H1 (cell line): ENCODE measurements around the gene IL5RA. TPM values are rescaled to one million over a fixed set of nuclear protein-coding genes. Genes with fewer than 3 reads are reported as not detected.

Experiments used
- CTCF ChIA-PET: fragments of 300-600 bp; sonication (Branson Sonifier 250); formaldehyde crosslinking; loops from one replicate; lab custom pipeline; 2021; ENCODE audit not compliant: partially characterized antibody; lab: Charles Lee
- POLR2A ChIA-PET: fragments of 300-600 bp; sonication (Branson Sonifier 250); formaldehyde crosslinking; loops from one replicate; lab custom pipeline; 2021; ENCODE audit warnings: inconsistent platforms; ENCODE audit not compliant: partially characterized antibody; lab: Charles Lee
- DNase-seq, 2 experiments: peaks; one replicate each; pipeline versions ENCODE4 v3.0.0 to v3.0.0-alpha.2; 2010 to 2022; ENCODE audit warnings: low spot score in 2 of 2, low read depth in 1 of 2, mixed read lengths in 1 of 2
- FAIRE-seq: peaks from 2 replicates; lab custom pipeline; 2011; peaks lifted over from hg19 to GRCh38; lab: Jason Lieb, UNC
- H2AFZ ChIP-seq: 2 replicates; pipeline ENCODE4 v1.8.1; 2012; ENCODE audit warnings: low read length, inconsistent platforms
- H2AK5ac ChIP-seq: 2 replicates; pipeline ENCODE4 v1.6.1; 2013; ENCODE audit warnings: low read depth, low read length
- H2BK120ac ChIP-seq: replicated peaks from 2 replicates; pipeline ENCODE3; 2013; ENCODE audit warnings: low read depth, low read length, inconsistent platforms
- H2BK12ac ChIP-seq: 2 replicates; pipeline ENCODE4 v1.6.1; 2013; ENCODE audit warnings: low read depth, low read length
- H2BK15ac ChIP-seq: 2 replicates; pipeline ENCODE4 v1.6.1; 2013; ENCODE audit warnings: low read length
- H2BK20ac ChIP-seq: 2 replicates; pipeline ENCODE4 v1.6.1; 2013; ENCODE audit warnings: low read length
- H2BK5ac ChIP-seq: 2 replicates; pipeline ENCODE4 v1.6.1; 2013; ENCODE audit warnings: low read depth, low read length
- H3K14ac ChIP-seq: 2 replicates; pipeline ENCODE4 v1.6.1; 2013; ENCODE audit warnings: inconsistent platforms; ENCODE audit not compliant: insufficient read length
- H3K18ac ChIP-seq: 2 replicates; pipeline ENCODE4 v1.6.1; 2013; ENCODE audit warnings: low read length; ENCODE audit errors: extremely low read depth
- H3K23ac ChIP-seq: 2 replicates; pipeline ENCODE4 v1.6.1; 2013; ENCODE audit warnings: inconsistent platforms; ENCODE audit not compliant: insufficient read length
- H3K23me2 ChIP-seq: 2 replicates; pipeline ENCODE4 v1.6.1; 2013; ENCODE audit warnings: low read depth, low read length
- H3K27ac ChIP-seq: 2 replicates; pipeline ENCODE4 v1.6.1; 2011; ENCODE audit warnings: low read depth, low read length, inconsistent platforms
- H3K27me3 ChIP-seq, 4 experiments: replicated peaks in 1 of 4; 1 replicate in 1 of 4; 2 replicates in 3 of 4; pipeline versions ENCODE4 v1.6.1 to v1.8.1; 2011 to 2013; ENCODE audit warnings: low read length in 3 of 4, mild to moderate bottlenecking in 3 of 4, inconsistent platforms in 2 of 4, mixed read lengths in 2 of 4, moderate library complexity in 1 of 4; ENCODE audit not compliant: control insufficient read depth in 3 of 4, insufficient read depth in 3 of 4; ENCODE audit errors: extremely low read depth in 1 of 4
- H3K36me3 ChIP-seq, 4 experiments: 2 replicates each; pipeline versions ENCODE4 v1.6.1 to v1.8.1; 2011 to 2013; ENCODE audit warnings: mild to moderate bottlenecking in 4 of 4, low read length in 3 of 4, moderate library complexity in 2 of 4, control low read depth in 1 of 4, inconsistent platforms in 1 of 4; ENCODE audit not compliant: insufficient read depth in 4 of 4, control insufficient read depth in 2 of 4
- H3K4ac ChIP-seq: replicated peaks from 2 replicates; pipeline ENCODE3; 2013; ENCODE audit warnings: low read length, low read depth, mixed read lengths, inconsistent platforms; ENCODE audit not compliant: insufficient read length
- H3K4me1 ChIP-seq, 4 experiments: replicated peaks in 1 of 4; 1 replicate in 1 of 4; 2 replicates in 3 of 4; pipeline versions ENCODE4 v1.6.1 to v1.8.1; 2011 to 2013; ENCODE audit warnings: low read length in 3 of 4, inconsistent platforms in 2 of 4, mixed read lengths in 1 of 4; ENCODE audit not compliant: insufficient read depth in 4 of 4, control insufficient read depth in 3 of 4
- H3K4me2 ChIP-seq, 2 experiments: 2 replicates each; pipeline versions ENCODE4 v1.6.1 to v1.8.1; 2011 to 2013; ENCODE audit warnings: low read depth in 2 of 2, low read length in 2 of 2, control low read depth in 1 of 2, inconsistent platforms in 1 of 2, mild to moderate bottlenecking in 1 of 2; ENCODE audit not compliant: insufficient read depth in 1 of 2
- H3K4me3 ChIP-seq, 4 experiments: fragments of 200-600, 300-600 bp in 1 of 4; sonication (generic), shearing (Covaris generic), sonication (Bioruptor Twin) in 1 of 4; 2 replicates each; pipeline versions ENCODE4 v1.5.1 to v1.8.1; 2011 to 2016; ENCODE audit warnings: low read length in 4 of 4, low read depth in 3 of 4, control low read depth in 2 of 4, inconsistent platforms in 2 of 4, mild to moderate bottlenecking in 2 of 4, mixed read lengths in 1 of 4, moderate library complexity in 1 of 4; ENCODE audit not compliant: insufficient read depth in 2 of 4; ENCODE audit errors: extremely low read depth in 1 of 4
- H3K56ac ChIP-seq: replicated peaks from 2 replicates; pipeline ENCODE3; 2013; ENCODE audit warnings: low read depth, mild to moderate bottlenecking, mixed read lengths, low read length, inconsistent platforms; ENCODE audit not compliant: insufficient read length
- H3K79me1 ChIP-seq: 2 replicates; pipeline ENCODE4 v1.6.1; 2013; ENCODE audit warnings: low read depth, low read length, control low read depth
- H3K79me2 ChIP-seq, 2 experiments: 2 replicates each; pipeline versions ENCODE4 v1.6.1 to v1.8.1; 2012 to 2013; ENCODE audit warnings: low read length in 2 of 2, mild to moderate bottlenecking in 2 of 2, inconsistent platforms in 1 of 2; ENCODE audit not compliant: insufficient read depth in 2 of 2, control insufficient read depth in 1 of 2
- H3K9ac ChIP-seq, 4 experiments: replicated peaks in 1 of 4; 1 replicate in 1 of 4; 2 replicates in 3 of 4; pipeline versions ENCODE4 v1.6.1 to v1.8.1; 2011 to 2013; ENCODE audit warnings: low read depth in 3 of 4, low read length in 3 of 4, control low read depth in 2 of 4, mild to moderate bottlenecking in 2 of 4, moderate library complexity in 2 of 4, inconsistent platforms in 1 of 4; ENCODE audit errors: extremely low read depth in 1 of 4
- H3K9me3 ChIP-seq, 2 experiments: 2 replicates each; pipeline versions ENCODE4 v1.6.1 to v1.8.1; 2012 to 2013; ENCODE audit warnings: mild to moderate bottlenecking in 2 of 2, moderate library complexity in 2 of 2, control low read depth in 1 of 2, inconsistent platforms in 1 of 2, low read depth in 1 of 2, low read length in 1 of 2, mixed read lengths in 1 of 2; ENCODE audit not compliant: insufficient read depth in 2 of 2
- H4K20me1 ChIP-seq, 2 experiments: replicated peaks in 1 of 2; 2 replicates each; pipeline versions ENCODE3 to v1.8.1; 2011 to 2013; ENCODE audit warnings: inconsistent platforms in 2 of 2, low read length in 2 of 2, mild to moderate bottlenecking in 1 of 2; ENCODE audit not compliant: insufficient read depth in 2 of 2, control insufficient read depth in 1 of 2
- H4K5ac ChIP-seq: 2 replicates; pipeline ENCODE4 v1.6.1; 2013; ENCODE audit warnings: low read length, low read depth, mixed read lengths, inconsistent platforms; ENCODE audit not compliant: insufficient read length
- H4K8ac ChIP-seq: 2 replicates; pipeline ENCODE4 v1.8.0; 2013; ENCODE audit warnings: mild to moderate bottlenecking, moderate library complexity, low read length, inconsistent platforms; ENCODE audit not compliant: insufficient read depth; ENCODE audit errors: extremely low read depth
- H4K91ac ChIP-seq: replicated peaks from 2 replicates; pipeline ENCODE3; 2013; ENCODE audit warnings: low read length, mixed read lengths, inconsistent platforms; ENCODE audit not compliant: insufficient read length
- BCL11A ChIP-seq, 2 experiments: IDR thresholded peaks; one replicate each; pipeline ENCODE4 v1.6.1; 2011; ENCODE audit warnings: low read depth in 2 of 2, low read length in 2 of 2, mild to moderate bottlenecking in 2 of 2
- CBX8 ChIP-seq: fragments of 300-800, 300-1000 bp; sonication (generic); IDR thresholded peaks from 2 replicates; pipeline ENCODE4 v1.7.1; 2016; ENCODE audit warnings: low read depth, low read length, borderline replicate concordance
- CHD2 ChIP-seq: IDR thresholded peaks from 2 replicates; pipeline ENCODE4 v1.6.1; 2012; ENCODE audit warnings: low read length, improper control_type of control experiment
- EZH2 ChIP-seq: fragments of 200-600 bp; sonication (generic); IDR thresholded peaks from 2 replicates; pipeline ENCODE4 v1.7.1; 2012; ENCODE audit warnings: low read depth, mild to moderate bottlenecking, moderate library complexity, low read length, inconsistent platforms; ENCODE audit not compliant: severe bottlenecking
- FOSL1 ChIP-seq: IDR thresholded peaks from 2 replicates; pipeline ENCODE4 v1.6.1; 2011; ENCODE audit warnings: mild to moderate bottlenecking, low read depth, low read length, moderate library complexity; ENCODE audit not compliant: insufficient read depth
- RBBP5 ChIP-seq: IDR thresholded peaks from 2 replicates; pipeline ENCODE4 v1.7.1; 2012; ENCODE audit warnings: low read depth, mild to moderate bottlenecking, inconsistent platforms, low read length, moderate library complexity, borderline replicate concordance
- WGBS, 2 experiments: shearing (Covaris generic) in 1 of 2; methylation state at CpG; one replicate each; pipeline versions ENCODE4 v1.1.6 to v1.1.7; 2013 to 2015; ENCODE audit warnings: low lambda C conversion rate in 2 of 2, mixed read lengths in 2 of 2, inconsistent platforms in 1 of 2, low coverage in 1 of 2, missing lambda C conversion rate in 1 of 2; ENCODE audit not compliant: insufficient replicate concordance in 2 of 2, insufficient coverage in 1 of 2, insufficient read length in 1 of 2; ENCODE audit errors: extremely low coverage in 1 of 2, missing lambda C conversion rate in 1 of 2; 5-methylcytosine and 5-hydroxymethylcytosine counted together
- polyA plus RNA-seq, 7 experiments: library from polyadenylated mRNA; depleted of rRNA in 3 of 7; stranded (reverse) in 5 of 7; unstranded in 2 of 7; fragments of >200 nt in 5 of 7; fragments of 200-250 nt in 2 of 7; gene quantifications; 1 replicate in 5 of 7; 2 replicates in 1 of 7; 4 replicates in 1 of 7; pipeline versions ENCODE4 v1.2.1 to v1.2.3, GENCODE V29; 2011 to 2013; ENCODE audit warnings: missing spikeins in 2 of 7, mixed read lengths in 2 of 7
- total RNA-seq: library from RNA; stranded (reverse); fragmentation: NEBNext Ultra II Directional; extraction: Animal tissue kit (Norgen Biotek cat#: 25700); gene quantifications from 2 replicates; pipeline ENCODE4 v1.2.1, GENCODE V29; 2021

The IL5RA gene
- total and polyA plus RNA-seq, 2 of the 8 experiments (the other 6 are each of a cell fraction or from before 2014, with no cell fraction given), result not detected

GRCh38 chr3:3037156-3037555, 73.0 kb downstream of the IL5RA start:
- H3K23me2 ChIP-seq, result no peaks in the 10 kb centered on the region
- H3K56ac ChIP-seq, result no peak overlapping the region
- no peak overlapping the region for H3K4me2 ChIP-seq
- H3K9ac ChIP-seq, result no peak overlapping the region
- H2AFZ ChIP-seq, result no peak overlapping the region
- DNase-seq, result no peak
- H4K20me1 ChIP-seq, result no peaks in the 10 kb centered on the region
- FAIRE-seq, result no peak
- H4K5ac ChIP-seq, result no peak overlapping the region
- H3K79me2 ChIP-seq, result no peaks in the 10 kb centered on the region
- no peak overlapping the region for H2BK20ac ChIP-seq
- H3K27me3 ChIP-seq, result no peaks in the 10 kb centered on the region
- no peaks in the 10 kb centered on the region for H3K79me1 ChIP-seq
- no peak overlapping the region for H4K91ac ChIP-seq
- no peak overlapping the region for H3K27ac ChIP-seq
- no peak overlapping the region for H2BK15ac ChIP-seq
- H4K8ac ChIP-seq, result no peak overlapping the region
- H3K9me3 ChIP-seq, result no peaks in the 10 kb centered on the region
- no peak for TF ChIP-seq RBBP5
- TF ChIP-seq CHD2, result no peak
- TF ChIP-seq BCL11A (IDR thresholded peaks at IDR 0.05; ENCODE audit: low read depth in 2 of 2, low read length in 2 of 2), result no peak
- no peak for TF ChIP-seq CBX8
- TF ChIP-seq FOSL1, result no peak
- TF ChIP-seq EZH2, result no peak
- TF ChIP-seq, all 59 proteins: peak for 0
- CTCF ChIA-PET, result interaction anchor here (0.6 kb wide), 1 partner anchor 870 kb away, joined by 3 read pairs; no protein-coding TSS in a partner anchor
- Histone ChIP-seq H2BK12ac (no peak overlapping the region), H2BK5ac (no peak overlapping the region), H3K4ac (no peak overlapping the region), H2BK120ac (no peak overlapping the region), H3K4me1 (peaks cover 0 to 6% (median 5%) of the 10 kb centered on the region in 4 experiments; a peak in 4 of 7 replicates), H3K14ac (no peak overlapping the region), H2AK5ac (no peak overlapping the region), H3K4me3 (no peak overlapping the region), H3K18ac (no peak overlapping the region), H3K23ac (no peak overlapping the region), H3K36me3 (no peaks in the 10 kb centered on the region)
- POLR2A ChIA-PET, result no interaction called here
- WGBS, 2 experiments, result 87% methylated on average over 13 of the region's 13 CpGs; no CpG with 5 or more reads in 1 of the 2 experiments
